Liver (tissue), 3 donors: ENCODE results near the gene SIGLEC14.

Source experiments
- EGR1 ChIP-seq, 2 donors: IDR thresholded peaks; 2 replicates each; pipeline ENCODE4 v1.6.1; 2016 to 2018; ENCODE audit warnings: antibody characterized with exemption in 2 of 2, low read depth in 2 of 2
- FOXA1 ChIP-seq: IDR thresholded peaks from 2 replicates; pipeline ENCODE4 v1.6.1; 2016; ENCODE audit warnings: antibody characterized with exemption
- JUND ChIP-seq, 2 donors: IDR thresholded peaks; 2 replicates each; pipeline ENCODE4 v1.6.1; 2016; ENCODE audit warnings: antibody characterized with exemption in 2 of 2
- RAD21 ChIP-seq, 2 donors: IDR thresholded peaks; 2 replicates each; pipeline ENCODE4 v1.6.1; 2016; ENCODE audit warnings: antibody characterized with exemption in 2 of 2, mild to moderate bottlenecking in 2 of 2
- REST ChIP-seq: IDR thresholded peaks from 2 replicates; pipeline ENCODE4 v1.6.1; 2016; ENCODE audit warnings: antibody characterized with exemption, mild to moderate bottlenecking
- SP1 ChIP-seq: IDR thresholded peaks from 2 replicates; pipeline ENCODE4 v1.6.1; 2018; ENCODE audit warnings: antibody characterized with exemption, mild to moderate bottlenecking
- YY1 ChIP-seq: IDR thresholded peaks from 2 replicates; pipeline ENCODE4 v1.6.1; 2016; ENCODE audit warnings: antibody characterized with exemption, mild to moderate bottlenecking
- ZBTB33 ChIP-seq: IDR thresholded peaks from 2 replicates; pipeline ENCODE4 v1.6.1; 2016; ENCODE audit warnings: antibody characterized with exemption
- TF ChIP-seq, protein P1 (sequence below): fragments of 150-350 bp; IDR thresholded peaks from 2 replicates; pipeline ENCODE4 v1.5.1; 2017; ENCODE audit warnings: improper control_type of control experiment, low read depth, low read length; ENCODE audit not compliant: missing input control
- TF ChIP-seq, protein P2 (sequence below): IDR thresholded peaks from 2 replicates; pipeline ENCODE4 v1.6.1; 2016; ENCODE audit warnings: antibody characterized with exemption
- TF ChIP-seq, protein P3 (sequence below): IDR thresholded peaks from 2 replicates; pipeline ENCODE4 v1.6.1; 2016; ENCODE audit warnings: antibody characterized with exemption
- donor health status: healthy.
- donor health status: healthy.

DNA sequence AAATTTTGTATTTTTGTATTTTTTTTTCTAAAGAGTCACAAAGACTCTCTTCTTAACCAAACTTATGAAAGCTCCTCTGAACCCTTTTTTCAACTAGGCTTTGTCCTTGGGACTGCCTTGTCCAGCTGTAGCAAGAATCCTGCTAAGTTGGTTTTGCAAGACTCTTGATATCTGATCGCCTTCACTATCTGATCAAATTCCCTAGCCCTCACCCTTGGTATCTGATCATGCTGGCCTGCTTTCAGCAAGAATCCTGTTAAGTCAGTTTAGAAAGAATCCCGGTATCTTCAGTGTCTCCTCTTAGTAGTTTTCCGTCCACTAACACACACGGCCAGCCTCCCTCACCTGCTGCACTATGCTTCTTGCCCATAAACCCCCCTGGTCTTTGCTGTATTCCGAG is 14.5 kb downstream of the SIGLEC14 start:
- TF ChIP-seq, protein P1, sequence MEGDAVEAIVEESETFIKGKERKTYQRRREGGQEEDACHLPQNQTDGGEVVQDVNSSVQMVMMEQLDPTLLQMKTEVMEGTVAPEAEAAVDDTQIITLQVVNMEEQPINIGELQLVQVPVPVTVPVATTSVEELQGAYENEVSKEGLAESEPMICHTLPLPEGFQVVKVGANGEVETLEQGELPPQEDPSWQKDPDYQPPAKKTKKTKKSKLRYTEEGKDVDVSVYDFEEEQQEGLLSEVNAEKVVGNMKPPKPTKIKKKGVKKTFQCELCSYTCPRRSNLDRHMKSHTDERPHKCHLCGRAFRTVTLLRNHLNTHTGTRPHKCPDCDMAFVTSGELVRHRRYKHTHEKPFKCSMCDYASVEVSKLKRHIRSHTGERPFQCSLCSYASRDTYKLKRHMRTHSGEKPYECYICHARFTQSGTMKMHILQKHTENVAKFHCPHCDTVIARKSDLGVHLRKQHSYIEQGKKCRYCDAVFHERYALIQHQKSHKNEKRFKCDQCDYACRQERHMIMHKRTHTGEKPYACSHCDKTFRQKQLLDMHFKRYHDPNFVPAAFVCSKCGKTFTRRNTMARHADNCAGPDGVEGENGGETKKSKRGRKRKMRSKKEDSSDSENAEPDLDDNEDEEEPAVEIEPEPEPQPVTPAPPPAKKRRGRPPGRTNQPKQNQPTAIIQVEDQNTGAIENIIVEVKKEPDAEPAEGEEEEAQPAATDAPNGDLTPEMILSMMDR: no peak
- TF ChIP-seq RAD21 (IDR thresholded peaks at IDR 0.05): no peak
- TF ChIP-seq REST: no peak
- no peak for TF ChIP-seq EGR1 (IDR thresholded peaks at IDR 0.05; ENCODE audit: low read depth in 2 of 2)
- TF ChIP-seq JUND (IDR thresholded peaks at IDR 0.05): no peak
- TF ChIP-seq, protein P2, sequence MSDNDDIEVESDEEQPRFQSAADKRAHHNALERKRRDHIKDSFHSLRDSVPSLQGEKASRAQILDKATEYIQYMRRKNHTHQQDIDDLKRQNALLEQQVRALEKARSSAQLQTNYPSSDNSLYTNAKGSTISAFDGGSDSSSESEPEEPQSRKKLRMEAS: no peak
- TF ChIP-seq YY1: no peak
- no peak for TF ChIP-seq ZBTB33
- TF ChIP-seq FOXA1: no peak
- TF ChIP-seq, protein P3, sequence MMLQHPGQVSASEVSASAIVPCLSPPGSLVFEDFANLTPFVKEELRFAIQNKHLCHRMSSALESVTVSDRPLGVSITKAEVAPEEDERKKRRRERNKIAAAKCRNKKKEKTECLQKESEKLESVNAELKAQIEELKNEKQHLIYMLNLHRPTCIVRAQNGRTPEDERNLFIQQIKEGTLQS: no peak
- no peak for TF ChIP-seq SP1
